Subcutaneous preadipocyte (primary cell): ENCODE results near the gene PRR15. TPM values are rescaled to one million over a fixed set of nuclear protein-coding genes. Genes with fewer than 3 reads are reported as not detected.

Experiments
- total RNA-seq: library from RNA; depleted of rRNA; stranded (reverse); fragments of >200 nt; gene quantifications from 2 replicates; pipeline ENCODE4 v1.2.3, GENCODE V29; 2012

The PRR15 gene, protein sequence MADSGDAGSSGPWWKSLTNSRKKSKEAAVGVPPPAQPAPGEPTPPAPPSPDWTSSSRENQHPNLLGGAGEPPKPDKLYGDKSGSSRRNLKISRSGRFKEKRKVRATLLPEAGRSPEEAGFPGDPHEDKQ
- under 0.01 TPM in 1 of 2 replicates, not detected in the other for total RNA-seq

DNA sequence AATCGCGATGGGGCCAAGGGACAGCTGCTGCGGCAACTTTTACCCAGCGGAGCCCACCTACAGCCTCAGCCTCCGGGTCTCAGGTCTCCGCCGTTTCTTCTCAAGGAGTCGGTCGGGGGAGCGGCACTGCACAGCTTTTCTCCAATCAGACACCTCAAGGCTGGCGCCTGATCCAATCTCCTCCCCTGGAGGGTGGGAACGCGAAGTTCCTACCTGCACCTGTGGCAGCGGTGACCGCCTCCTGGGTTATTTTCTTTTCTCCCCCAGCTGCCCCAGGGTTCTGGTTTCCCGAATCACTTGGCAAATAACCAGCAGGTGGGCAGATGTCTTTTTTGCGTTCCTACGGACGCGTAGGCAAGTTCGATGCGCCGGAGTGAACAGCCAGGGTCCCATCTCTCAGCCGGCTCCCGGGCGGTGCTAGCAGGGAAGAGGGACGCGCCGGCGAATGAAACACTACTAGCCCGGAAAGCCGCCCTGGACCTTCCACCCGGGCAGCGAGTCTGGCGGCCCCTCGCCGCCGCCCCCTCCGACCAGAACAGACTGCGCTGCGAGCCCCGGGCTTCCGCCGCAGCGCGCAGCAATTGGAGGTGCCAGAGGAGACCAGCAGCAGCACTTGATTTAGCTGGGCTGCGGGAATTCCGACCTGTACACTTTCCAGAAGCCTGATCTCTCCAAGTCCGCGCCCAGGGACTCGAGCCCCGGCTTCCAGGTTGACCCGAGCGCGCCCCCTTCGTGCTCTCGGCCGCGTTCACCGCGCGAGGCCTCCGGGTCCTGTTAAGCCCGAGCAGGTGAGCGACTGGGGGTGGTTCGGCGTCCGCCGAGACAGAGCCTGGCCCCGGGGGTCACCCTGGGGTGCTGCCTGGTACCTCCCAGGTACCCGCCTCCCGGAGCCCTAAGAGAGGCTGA, at the start of gene PRR15:
PRR15 (plus strand) TSS at position 246 of the 906 bp plus-strand sequence. CDS start 2,495 bp downstream, outside the sequence.

Other genes with a start within 250 kb of the PRR15 start
- gene WIPF3, start 242.7 kb downstream of the PRR15 start, total RNA-seq = not detected in 2 replicates